ENCODE measurements around the gene EFNA5.

The EFNA5 gene

DNA sequence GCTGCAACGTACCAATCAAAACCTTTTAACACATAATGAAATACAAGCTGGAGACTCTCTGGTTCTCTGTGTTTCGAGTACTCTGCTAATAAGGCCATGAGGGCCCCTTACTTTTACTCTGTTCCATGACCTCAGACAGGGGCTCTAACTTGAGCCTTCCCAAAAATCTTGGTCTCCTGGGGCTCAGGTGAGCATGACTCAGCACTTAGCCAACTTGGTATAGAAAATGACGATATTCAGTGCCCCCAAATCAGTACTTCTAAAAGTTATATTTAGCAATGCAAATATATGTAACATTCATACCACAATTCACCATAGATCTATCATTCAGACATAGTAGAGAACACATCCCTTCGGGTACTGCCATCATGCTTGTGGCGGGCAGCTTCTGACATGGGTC is 278.9 kb downstream of the EFNA5 start:
- no peak for DNase-seq (ENCODE audit: low spot score)

DNA sequence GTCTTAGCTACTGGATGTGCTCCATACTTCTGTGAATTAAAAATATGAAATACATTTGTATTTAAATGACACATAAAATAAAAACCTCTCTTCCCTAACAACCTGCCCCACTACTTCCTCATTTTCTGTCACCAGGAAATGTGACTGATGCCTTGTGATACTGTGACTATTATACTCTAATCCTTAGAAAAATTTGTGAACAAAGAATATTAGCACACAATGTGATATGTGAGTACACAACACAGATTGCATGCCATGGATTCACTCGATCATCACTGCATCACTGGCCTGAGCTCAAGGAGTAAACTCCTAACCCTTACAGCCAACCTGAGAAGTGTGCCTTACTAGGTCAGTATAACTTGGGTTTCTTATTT is 281.0 kb downstream of the EFNA5 start:
- no peak for DNase-seq (ENCODE audit: low spot score)

DNA sequence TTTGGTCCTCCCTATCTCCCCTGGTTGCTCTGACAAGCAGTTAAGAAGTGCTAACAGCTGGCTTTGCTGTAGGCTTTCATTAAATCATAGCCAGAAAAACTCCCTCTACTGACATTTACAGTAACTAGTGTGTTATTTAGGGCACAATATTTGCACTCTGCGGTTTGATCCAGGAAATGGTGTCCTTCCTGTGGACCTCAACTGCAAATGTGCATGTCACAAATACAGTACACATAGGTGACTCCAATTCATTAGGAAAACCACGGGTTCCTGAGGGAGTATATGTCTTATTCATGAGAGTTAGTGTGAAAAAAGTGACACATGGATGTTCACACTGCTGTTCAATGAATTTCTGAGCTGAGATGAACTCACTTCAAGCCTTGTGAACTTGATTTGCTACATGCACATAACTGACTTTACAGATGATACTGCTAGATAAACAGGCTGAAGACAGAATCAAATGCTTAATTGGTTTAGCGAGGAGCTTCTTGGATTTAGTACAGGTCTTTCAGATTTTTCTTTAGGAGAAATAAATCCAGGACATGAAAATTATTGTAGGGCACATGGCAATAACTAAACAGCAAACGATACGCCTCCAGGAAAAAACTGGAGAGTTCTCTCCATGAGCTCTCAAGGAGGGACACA is 281.5 kb downstream of the EFNA5 start:
- DNase-seq (ENCODE audit: low spot score): no peak

DNA sequence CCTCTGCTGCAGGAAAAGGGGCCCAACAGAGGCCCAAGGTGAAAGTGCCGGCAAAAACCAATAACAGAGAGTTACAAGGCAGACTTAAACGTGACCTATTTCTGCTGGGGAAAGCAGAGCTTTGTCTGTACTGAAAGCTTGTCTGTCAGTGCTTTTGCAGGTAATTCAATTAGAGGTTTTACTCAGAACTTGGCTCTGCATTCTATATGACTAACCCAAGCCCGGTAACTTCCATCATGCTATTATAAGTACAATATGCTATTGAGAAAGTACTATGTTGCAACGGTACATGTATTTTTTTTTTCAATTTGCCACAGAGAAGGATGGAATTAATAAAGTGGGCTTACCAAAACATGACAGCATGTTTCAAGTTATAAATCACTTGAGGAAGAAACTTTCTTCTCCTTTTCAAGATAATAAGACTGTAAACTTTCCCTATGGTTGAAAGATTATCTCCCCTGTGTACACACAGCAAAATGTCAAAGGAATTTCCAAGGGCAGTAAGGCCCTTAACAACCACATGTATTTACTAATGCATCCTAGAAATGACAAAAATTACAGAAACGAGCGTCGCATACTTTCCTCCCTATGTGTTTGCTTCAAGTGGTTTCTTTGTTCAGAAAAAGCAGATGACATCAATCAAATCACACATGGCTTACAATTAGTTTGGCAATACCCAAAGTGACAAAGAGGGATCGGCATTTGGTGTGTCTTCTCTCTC is 282.4 kb downstream of the EFNA5 start:
- DNase-seq (ENCODE audit: low spot score): no peak

DNA sequence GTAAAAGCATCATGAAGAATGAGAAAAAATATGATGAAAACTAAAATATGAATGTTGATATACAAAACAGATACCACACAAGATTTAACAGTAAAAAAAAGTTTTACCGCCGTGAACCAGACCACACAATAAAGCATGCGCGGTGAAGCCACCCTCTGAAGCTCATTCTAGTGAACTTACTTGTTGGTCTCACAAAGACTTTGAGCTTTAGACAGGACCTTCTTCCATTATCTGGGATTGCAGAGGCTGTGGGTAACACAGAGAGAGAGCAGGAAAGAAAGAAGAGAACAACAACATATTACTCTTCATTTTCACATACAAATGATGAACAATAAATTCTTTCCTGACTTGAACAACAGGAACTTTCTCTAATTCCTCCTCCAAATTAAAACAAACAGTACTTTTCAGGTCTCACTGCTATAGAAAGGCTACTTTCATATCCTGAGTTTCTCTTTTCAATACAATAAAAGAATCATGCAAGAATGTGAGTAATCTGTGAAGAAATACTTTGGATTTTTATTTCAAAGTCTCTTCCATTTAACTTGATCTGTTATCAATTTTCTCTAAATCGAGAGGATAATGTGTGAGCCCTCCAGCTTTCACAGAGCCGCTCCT is 283.1 kb downstream of the EFNA5 start:
- no peak for DNase-seq (ENCODE audit: low spot score)

DNA sequence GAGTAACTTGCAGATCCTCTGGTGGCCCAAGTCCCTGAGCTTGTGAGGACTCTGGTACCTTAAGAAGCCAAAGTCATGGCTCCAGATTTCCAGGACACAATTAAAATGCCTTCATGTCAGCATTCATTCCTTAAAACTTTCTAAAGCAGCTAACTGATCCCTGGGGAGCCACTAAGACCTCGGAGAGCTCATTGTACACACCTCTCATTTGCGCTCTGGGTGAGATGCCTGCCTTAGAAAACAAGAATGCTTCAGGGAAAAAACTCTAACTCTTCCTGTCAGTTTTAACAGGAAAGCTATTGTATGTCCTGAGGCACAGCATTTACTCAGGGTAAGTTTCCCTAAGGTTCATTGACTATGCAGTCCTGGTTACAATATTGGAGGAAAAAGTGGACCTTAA is 285.0 kb downstream of the EFNA5 start:
- no peak for DNase-seq (ENCODE audit: low spot score)

DNA sequence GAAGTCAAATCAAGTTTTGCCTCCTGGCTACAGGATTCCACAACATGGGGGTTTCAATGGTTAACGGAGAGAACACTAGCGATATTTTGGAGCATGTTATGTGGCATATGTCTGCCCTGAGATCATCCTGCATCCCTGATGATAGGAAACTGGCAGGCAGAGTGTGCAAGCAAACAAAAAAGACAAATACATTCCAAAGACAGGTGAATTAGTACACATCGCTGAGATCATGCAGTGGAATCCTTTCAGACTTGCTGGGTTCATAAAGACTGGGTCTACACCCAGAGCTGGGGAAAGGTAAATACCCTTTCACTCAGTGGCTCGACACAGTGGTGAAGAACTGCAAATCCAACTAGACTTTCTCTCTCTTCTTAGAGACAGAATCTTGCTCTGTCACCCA is 286.5 kb downstream of the EFNA5 start:
- no peak for DNase-seq (ENCODE audit: low spot score)

DNA sequence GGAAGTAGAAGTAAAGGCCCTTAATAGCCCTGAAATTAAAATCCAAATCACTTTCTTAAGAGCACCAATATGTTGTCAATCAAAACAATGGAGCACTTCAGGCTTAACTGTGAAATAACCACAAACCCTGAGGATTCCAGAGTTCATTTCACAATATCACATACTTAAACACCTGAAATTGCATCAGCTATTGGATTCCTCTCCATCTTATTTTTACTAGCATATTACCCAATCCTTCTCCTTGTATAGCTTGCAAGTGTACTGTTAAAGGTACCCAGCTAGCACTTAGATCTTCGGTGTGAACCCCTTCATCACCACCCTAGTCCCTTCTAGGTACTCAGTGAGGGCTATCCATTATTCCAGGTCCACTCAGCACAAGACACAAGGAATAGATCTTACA is 287.3 kb downstream of the EFNA5 start:
- DNase-seq (ENCODE audit: low spot score): no peak

DNA sequence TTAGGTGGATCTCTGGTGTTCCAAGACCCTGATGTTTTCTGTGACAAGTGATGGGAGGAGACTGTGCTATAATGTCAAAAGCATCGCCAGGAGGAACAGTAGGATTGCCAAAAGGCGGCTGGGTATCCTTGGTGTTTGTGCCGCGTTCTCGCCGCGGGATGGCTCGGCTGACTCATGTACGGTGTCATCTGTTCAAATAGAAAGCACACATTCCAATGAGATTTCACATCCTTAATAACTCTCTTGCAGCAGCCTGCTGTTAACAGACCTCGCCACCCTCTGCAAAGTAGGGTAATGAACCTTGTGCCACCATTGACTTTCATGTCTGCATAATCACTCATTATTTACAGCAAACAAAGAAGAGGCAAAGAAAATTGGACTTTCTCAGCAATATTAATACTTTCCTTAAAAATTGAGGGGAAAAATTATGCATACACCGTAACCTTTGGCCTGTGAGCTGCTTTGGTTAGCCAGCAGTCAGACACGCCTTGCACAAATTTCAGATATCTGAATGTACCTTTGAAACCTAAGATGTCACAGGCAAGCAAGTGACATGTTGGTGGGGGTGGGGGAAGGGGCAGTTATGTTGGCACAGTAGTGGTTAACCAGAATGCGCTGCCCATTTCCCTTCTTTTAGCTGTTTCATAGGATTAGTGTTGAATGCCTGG is 289.4 kb downstream of the EFNA5 start:
- DNase-seq (ENCODE audit: low spot score): no peak

DNA sequence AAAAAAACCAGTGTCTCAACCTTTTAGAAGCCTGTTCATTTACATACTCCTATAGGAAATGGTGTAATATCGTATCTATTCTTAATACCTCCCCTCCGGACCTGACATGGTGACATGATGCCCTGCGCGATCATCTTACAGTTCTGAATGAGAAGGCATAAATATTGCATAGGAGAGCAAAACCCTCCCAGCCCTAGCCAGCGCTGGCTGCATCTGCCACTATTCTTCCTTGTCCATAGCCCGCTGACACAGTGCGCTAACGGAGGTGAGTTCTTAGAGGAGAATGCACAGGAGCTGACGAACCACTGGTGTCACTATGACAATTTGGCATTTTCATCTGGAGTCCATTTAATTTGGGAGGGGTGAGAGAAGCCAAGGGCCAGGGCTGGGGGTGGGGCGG is 290.1 kb downstream of the EFNA5 start:
- DNase-seq (ENCODE audit: low spot score): no peak

DNA sequence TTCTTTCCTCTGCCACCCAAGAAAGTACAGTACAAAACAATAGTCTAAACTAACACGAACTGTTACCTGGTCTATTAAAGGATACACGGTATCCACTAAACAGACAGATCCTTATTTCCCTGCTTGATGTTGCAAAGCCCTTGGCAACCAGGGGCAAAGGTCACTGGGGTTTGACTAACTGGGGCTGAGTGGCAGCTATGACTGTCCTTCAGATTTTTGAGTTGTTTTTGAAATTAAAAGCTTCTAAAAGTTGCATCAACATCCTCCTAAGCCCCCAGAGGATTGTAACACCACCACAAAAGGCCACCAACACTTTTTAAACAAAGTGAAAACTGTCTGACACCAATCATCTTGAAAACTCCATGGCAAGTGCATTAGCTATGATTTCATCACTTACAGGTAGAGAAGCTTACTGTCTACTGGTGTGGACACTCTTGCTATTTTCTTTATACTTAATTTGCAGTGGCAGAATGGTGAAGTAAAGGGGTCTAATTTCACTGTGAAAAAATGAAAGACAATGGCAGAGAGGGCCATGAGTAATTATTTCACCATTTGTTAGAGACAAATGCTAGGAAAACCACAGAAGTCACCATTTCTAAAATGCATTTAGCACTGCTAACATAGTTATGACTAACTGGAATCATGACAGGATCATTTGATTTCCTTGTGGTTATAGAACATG is 292.4 kb downstream of the EFNA5 start:
- DNase-seq (ENCODE audit: low spot score): no peak

DNA sequence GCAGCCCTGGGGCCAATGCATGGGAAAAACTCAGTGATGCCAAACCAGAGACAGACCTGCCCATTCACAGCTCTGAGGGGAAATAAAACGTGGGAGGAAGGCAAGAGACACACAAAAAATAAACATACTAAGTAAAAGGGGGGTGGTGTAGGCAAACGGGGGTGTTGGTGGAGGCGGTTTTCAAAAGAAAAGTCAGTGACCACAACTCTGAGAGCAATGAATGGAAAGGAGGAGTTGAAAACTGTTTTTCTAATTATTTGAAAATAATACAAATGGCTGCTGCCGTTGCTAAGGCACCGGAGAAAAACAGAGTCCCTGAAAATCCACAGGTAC is 293.5 kb downstream of the EFNA5 start:
- DNase-seq (ENCODE audit: low spot score): no peak

DNA sequence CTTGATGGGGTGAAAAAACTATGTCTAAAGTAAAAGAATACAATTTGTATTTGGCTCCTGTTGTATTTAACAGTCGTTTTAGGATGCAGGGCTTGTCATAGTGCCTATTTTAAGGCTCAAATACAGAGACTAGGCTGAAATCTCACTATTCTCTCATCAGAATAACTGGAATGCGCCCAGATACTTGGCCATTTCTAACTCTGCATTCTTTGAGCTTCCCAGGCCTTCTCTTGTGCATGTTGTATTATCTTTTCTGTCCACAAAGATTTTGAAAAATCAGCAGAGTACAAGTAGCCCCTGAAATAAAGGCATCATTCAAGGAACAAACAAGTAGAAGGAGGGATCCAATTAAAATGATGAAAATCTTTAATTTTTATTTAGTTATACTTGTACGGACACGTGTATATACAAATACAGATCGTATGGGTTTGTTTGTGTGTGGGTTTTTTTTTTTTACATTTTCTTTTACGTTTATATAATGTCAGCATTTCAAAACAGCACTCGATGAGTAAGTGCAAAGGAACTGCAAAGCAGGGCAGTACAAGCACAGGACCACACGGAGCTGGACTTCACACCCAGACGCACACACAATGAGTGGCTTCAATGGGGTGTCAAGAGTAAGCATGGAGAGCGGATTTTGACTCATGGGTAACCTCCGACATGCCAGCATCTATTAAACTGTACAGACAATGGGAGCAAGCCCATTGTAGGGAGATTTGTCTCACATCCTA is 294.0 kb downstream of the EFNA5 start:
- no peak for DNase-seq (ENCODE audit: low spot score)

DNA sequence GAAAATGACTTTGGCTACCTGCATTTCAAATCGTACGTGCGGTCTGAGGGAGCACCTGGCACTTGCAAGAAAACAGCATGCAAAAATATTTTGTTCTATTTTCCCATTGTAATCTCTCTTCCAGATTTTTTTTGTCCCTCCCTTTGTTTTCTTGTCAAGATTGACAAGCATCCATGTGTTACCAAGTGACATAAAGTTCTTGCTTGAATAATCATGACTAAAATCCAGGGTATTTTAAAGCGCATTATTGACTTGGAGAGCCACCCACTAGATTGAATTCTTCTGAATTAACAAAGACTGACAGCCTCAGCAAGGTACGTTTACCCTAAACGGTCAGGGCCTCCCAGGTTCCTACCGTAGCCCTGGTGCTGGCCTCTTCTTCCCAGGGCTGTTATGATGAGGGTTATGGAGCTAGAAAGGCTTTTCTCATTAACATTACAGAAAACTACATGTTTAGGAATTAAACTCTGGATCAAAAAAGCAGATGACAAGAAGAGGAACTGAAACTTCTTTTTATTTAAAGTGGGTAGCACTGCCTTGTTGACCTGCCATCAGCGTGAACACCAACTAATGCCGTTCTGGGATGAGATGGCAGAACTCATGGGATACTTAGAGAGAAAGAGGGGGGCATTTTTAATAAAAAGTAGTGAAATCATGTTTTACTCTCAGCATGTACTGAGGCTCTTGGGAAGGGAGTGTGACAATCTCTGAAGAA is 297.0 kb downstream of the EFNA5 start:
- no peak for DNase-seq (ENCODE audit: low spot score)

DNA sequence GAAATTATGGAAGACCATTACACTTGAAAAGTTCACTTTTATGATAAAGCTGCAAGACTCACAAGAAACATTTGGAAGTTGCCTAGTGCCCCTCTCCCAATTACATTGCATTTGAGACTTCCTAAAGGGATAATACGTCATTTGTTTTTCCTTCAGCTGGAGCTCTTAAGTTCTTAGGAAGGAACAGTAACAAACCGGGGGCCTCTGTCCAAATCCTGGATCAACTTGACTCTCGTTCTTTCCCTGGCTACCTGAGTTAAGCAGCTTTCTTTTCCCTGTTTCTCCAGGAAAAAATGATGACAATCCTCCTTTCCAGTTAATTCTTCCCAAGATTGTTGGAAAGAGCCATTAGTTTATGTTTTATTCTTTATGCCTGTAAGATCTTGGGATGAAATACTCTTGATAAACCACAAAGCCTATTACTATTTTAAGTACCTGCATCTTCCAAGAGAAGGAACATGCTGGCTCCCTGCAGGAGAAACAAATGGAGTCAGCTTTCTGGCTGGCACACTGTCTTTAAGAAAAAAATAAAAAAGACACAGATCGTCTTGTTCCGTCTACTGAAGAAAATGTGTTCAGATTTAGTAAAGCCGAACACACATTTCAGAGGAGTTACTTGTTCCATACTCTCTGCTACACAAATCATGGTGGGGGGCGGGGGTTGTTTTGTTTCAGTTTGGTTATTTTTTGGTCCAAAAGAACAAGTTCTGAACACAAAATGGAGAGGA is 297.9 kb downstream of the EFNA5 start:
- no peak for DNase-seq (ENCODE audit: low spot score)

DNA sequence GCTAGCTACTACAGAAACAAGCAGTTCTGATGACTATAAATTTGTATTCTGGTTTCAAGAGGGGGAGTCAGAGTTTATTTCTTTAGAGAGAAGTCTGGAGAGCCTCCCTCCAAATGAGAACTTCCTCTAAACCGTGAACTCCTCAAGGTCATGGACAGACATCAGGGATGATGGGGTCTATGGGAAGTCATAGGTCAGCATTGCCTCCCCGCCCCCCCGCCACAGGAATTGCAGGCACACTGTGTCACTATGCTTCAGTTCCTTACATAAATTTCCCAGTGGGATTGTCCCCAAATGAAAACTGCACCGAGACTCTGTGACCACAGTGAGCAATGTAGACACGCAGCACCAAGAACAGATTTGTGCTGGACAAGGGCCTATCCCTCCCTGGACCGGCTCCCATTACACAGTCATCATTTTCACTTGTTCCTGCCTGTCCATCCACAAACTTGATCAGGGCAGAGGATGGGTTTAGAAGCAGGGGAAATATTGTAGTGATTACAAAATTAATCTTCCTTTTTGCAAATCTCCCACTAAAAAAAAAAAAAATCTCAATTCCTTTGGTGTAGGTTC is 300.3 kb downstream of the EFNA5 start:
- DNase-seq (ENCODE audit: low spot score): no peak

DNA sequence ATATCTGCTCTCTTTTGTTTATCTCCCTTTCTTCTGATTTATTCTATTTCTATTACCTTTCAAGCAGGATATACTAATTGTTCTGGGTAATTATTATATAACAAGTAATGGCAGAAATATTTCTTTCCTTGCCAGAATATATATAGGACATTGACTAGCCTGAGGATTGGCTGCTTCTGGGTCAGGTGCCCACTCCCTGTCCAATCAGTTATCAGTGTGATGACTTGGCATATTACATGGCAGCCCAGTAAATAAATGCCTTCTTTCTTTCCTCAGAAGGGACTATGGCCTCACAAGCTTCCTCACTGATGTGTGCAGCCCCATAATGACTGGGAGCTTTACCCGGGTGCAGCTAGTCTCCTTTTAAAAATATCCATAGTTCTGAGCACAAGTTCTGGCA is 301.1 kb downstream of the EFNA5 start:
- DNase-seq (ENCODE audit: low spot score): no peak

DNA sequence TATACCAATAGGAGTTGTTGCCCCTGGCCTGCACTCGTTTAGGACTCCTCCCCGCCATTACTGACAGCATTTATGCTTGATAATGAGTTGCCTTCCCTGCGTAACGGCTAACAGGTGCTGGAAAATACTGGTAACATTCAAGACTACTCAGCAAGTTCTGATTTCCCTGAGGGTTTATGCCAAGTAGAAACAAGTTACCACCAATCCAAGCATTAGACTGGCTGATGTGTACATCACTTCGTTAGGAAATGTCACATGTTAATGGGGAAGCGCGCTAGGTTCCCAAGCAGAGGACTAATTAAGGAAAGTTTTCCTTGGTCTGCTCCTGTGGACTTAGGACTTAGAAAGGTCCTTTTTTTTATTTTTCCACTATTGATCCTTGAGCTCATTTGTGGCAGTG is 302.1 kb downstream of the EFNA5 start:
- no peak for DNase-seq (ENCODE audit: low spot score)

DNA sequence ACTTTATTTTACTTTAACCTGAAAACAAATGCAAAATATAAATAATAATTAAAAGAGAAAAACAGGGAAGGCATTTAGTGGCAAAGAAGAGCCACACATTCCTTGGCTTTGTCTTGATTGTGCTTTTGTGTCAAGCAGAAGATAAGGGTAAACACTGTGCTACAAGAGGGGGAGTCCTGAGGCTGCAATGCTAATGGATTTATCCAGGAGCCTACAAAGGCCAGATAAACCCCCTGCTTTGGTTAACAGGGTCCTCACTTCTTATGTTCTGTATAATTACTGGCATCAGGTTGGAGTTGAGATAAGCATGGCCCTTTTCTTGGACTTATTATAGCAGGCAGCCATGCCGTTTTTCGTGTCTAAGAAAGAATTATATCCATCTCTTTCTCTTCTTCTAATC is 302.8 kb downstream of the EFNA5 start:
- no peak for DNase-seq (ENCODE audit: low spot score)

DNA sequence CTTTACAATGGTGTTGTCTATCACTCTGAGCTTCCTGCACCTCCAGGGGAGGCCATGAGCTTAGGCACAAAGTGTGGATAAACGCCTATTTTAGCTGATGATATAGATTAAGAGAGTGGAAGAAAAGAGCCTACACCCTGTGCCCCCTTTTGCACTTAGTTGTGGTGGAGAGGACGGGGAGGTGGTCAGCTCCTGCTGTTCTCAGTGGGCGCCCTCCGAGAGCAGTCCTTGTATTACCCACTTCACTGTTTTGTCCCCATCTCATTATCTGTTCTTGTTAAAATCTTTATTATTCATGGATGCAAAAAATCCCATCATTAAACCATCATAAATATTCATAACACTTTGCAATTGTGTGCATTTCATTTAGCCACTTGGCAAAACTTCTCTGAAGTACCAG is 303.3 kb downstream of the EFNA5 start:
- no peak for DNase-seq (ENCODE audit: low spot score)
